GM23338 (cell line): Measurements from ENCODE around the gene MTARC2. TPM values are rescaled to one million over a fixed set of nuclear protein-coding genes. Genes with fewer than 3 reads are reported as not detected.

Experiments
- ATAC-seq: fragments of 200-7000 bp; cut with Tn5 transposase; 3 replicates; pipeline ENCODE4 v1.9.1; 2020
- DNase-seq: peaks from one replicate; pipeline ENCODE4 v3.0.0-alpha.2; 2015; ENCODE audit warnings: low spot score
- H2AFZ ChIP-seq: fragments of 200-600 bp; sonication (generic); 2 replicates; pipeline ENCODE4 v1.8.0; 2016; ENCODE audit warnings: antibody characterized with exemption, mild to moderate bottlenecking, moderate library complexity
- H3F3A ChIP-seq: fragments of 200-600 bp; sonication (generic); replicated peaks from 2 replicates; pipeline ENCODE4 v1.8.0; 2017; ENCODE audit warnings: antibody characterized with exemption, mixed run types, low read depth
- H3K27ac ChIP-seq: fragments of 200-600 bp; sonication (generic); 2 replicates; pipeline ENCODE4 v1.6.1; 2016; ENCODE audit warnings: low read depth
- H3K27me3 ChIP-seq: fragments of 200-600 bp; sonication (generic); 2 replicates; pipeline ENCODE4 v1.8.0; 2016; ENCODE audit warnings: mild to moderate bottlenecking, mixed run types, moderate library complexity; ENCODE audit not compliant: insufficient read depth
- H3K36me3 ChIP-seq: fragments of 200-600 bp; sonication (generic); 2 replicates; pipeline ENCODE4 v1.8.0; 2016; ENCODE audit warnings: mild to moderate bottlenecking; ENCODE audit not compliant: insufficient read depth
- H3K4me1 ChIP-seq: fragments of 200-600 bp; sonication (generic); 2 replicates; pipeline ENCODE4 v1.8.0; 2016; ENCODE audit warnings: mild to moderate bottlenecking, moderate library complexity; ENCODE audit not compliant: insufficient read depth
- H3K4me2 ChIP-seq: fragments of 200-600 bp; sonication (generic); 2 replicates; pipeline ENCODE4 v1.7.1; 2017; ENCODE audit warnings: mixed run types
- H3K4me3 ChIP-seq: fragments of 200-600 bp; sonication (generic); 2 replicates; pipeline ENCODE4 v1.6.1; 2016; ENCODE audit warnings: mixed run types
- H3K79me2 ChIP-seq: fragments of 200-600 bp; sonication (generic); replicated peaks from 2 replicates; pipeline ENCODE4 v1.8.0; 2017; ENCODE audit warnings: mild to moderate bottlenecking; ENCODE audit not compliant: insufficient read depth
- H3K9me2 ChIP-seq: fragments of 200-600 bp; sonication (generic); 2 replicates; pipeline ENCODE4 v1.8.0; 2017; ENCODE audit not compliant: insufficient read depth
- H4K20me1 ChIP-seq: fragments of 200-600 bp; sonication (generic); replicated peaks from 2 replicates; pipeline ENCODE4 v1.8.0; 2017; ENCODE audit warnings: mild to moderate bottlenecking; ENCODE audit not compliant: insufficient read depth
- H3K27ac Mint-ChIP-seq: 2 replicates; pipeline ENCODE4 v1.8.0; 2020; ENCODE audit warnings: inconsistent platforms, mild to moderate bottlenecking, moderate library complexity, mixed read lengths
- H3K27me3 Mint-ChIP-seq: 3 replicates; pipeline ENCODE4 v1.8.0; 2022; ENCODE audit warnings: low read depth, mild to moderate bottlenecking, moderate library complexity, mixed read lengths, inconsistent platforms; ENCODE audit not compliant: insufficient read depth, poor library complexity
- H3K36me3 Mint-ChIP-seq: 3 replicates; pipeline ENCODE4 v1.8.0; 2021; ENCODE audit warnings: low read depth, mild to moderate bottlenecking, inconsistent platforms, moderate library complexity, mixed read lengths
- H3K4me1 Mint-ChIP-seq: 3 replicates; pipeline ENCODE4 v1.8.0; 2020; ENCODE audit warnings: mild to moderate bottlenecking, inconsistent platforms, mixed read lengths
- H3K4me3 Mint-ChIP-seq: 3 replicates; pipeline ENCODE4 v1.8.0; 2021; ENCODE audit warnings: moderate library complexity, mild to moderate bottlenecking, inconsistent platforms, mixed read lengths
- H3K9me3 Mint-ChIP-seq: 3 replicates; pipeline ENCODE4 v1.8.0; 2020; ENCODE audit warnings: moderate library complexity, mild to moderate bottlenecking, inconsistent platforms, mixed read lengths
- CREB1 ChIP-seq: fragments of 250-450 bp; sonication (Bioruptor Pico); IDR thresholded peaks from 2 replicates; pipeline ENCODE4 v1.5.0; 2020; ENCODE audit warnings: low read depth, mild to moderate bottlenecking, moderate library complexity
- ETS1 ChIP-seq: IDR thresholded peaks from 2 replicates; pipeline ENCODE4 v1.6.1; 2016; ENCODE audit warnings: antibody characterized with exemption
- EZH2 ChIP-seq: fragments of 200-600 bp; sonication (generic); IDR thresholded peaks from one replicate; pipeline ENCODE4 v1.8.0; 2017; ENCODE audit warnings: antibody characterized with exemption, mild to moderate bottlenecking, low read depth; ENCODE audit not compliant: unreplicated experiment
- EZH2phosphoT487 ChIP-seq: fragments of 200-600 bp; sonication (generic); IDR thresholded peaks from one replicate; pipeline ENCODE4 v1.8.1; 2018; ENCODE audit warnings: antibody characterized with exemption; ENCODE audit not compliant: unreplicated experiment
- JUNB ChIP-seq: IDR thresholded peaks from one replicate; pipeline ENCODE4 v1.6.1; 2016; ENCODE audit warnings: antibody characterized with exemption; ENCODE audit not compliant: unreplicated experiment
- NANOG ChIP-seq: IDR thresholded peaks from 2 replicates; pipeline ENCODE4 v1.6.1; 2016; ENCODE audit warnings: antibody characterized with exemption, borderline replicate concordance
- POLR2AphosphoS5 ChIP-seq: IDR thresholded peaks from 2 replicates; pipeline ENCODE4 v1.6.1; 2016; ENCODE audit warnings: antibody characterized with exemption, low read depth
- STAT1 ChIP-seq: IDR thresholded peaks from one replicate; pipeline ENCODE4 v1.6.1; 2016; ENCODE audit warnings: antibody characterized with exemption; ENCODE audit not compliant: unreplicated experiment
- ZNF114 ChIP-seq: fragments of 250-450 bp; sonication (Bioruptor Pico); IDR thresholded peaks from 2 replicates; pipeline ENCODE4 v1.5.0; 2020; ENCODE audit warnings: mild to moderate bottlenecking, moderate library complexity
- ZNF331 ChIP-seq: fragments of 250-450 bp; sonication (Bioruptor Pico); IDR thresholded peaks from 2 replicates; pipeline ENCODE4 v1.5.0; 2020; ENCODE audit warnings: low read depth, mild to moderate bottlenecking, moderate library complexity
- polyA plus RNA-seq: library from polyadenylated mRNA; unstranded; fragments of >200 nt; fragmentation: Nextera tagmentation; extraction: Ambion mirVana; gene quantifications from 2 replicates; pipeline ENCODE4 v1.2.1, GENCODE V29; 2016
- total RNA-seq: library from RNA; depleted of rRNA; stranded (reverse); fragments of >200 nt; shearing (Covaris generic); gene quantifications from 2 replicates; pipeline ENCODE4 v1.2.3, GENCODE V29; 2014
- TF ChIP-seq, protein P1 (sequence below): fragments of 250-450 bp; sonication (Bioruptor Pico); IDR thresholded peaks from 2 replicates; pipeline ENCODE4 v1.5.0; 2020; ENCODE audit warnings: mild to moderate bottlenecking, moderate library complexity
- TF ChIP-seq, protein P2 (sequence below), 2 experiments: fragments of 200-600 bp in 1 of 2; sonication (generic) in 1 of 2; conservative IDR thresholded peaks; 2 replicates each; pipeline versions ENCODE4 v1.5.1 to v1.6.1; 2016 to 2017; ENCODE audit warnings: antibody characterized with exemption in 2 of 2, low read depth in 2 of 2, mild to moderate bottlenecking in 2 of 2, moderate library complexity in 1 of 2

MTARC2 gene
- total and polyA plus RNA-seq, 2 experiments from 2014 or later, result 4.1 to 8.0 TPM

GRCh38 chr1:220808345-220809186 is 60.4 kb downstream of the MTARC2 start:
- H3K36me3 ChIP-seq, result peaks cover 5% of the 10 kb centered on the region
- H3K9me3 Mint-ChIP-seq, result no peaks in the 10 kb centered on the region
- H3K27ac Mint-ChIP-seq, result no peak overlapping the region
- no peak for TF ChIP-seq CREB1
- H3K27me3 ChIP-seq, result no peaks in the 10 kb centered on the region
- no peak overlapping the region for H3K4me3 ChIP-seq
- H2AFZ ChIP-seq, result no peak overlapping the region
- H3K27ac ChIP-seq, result no peak overlapping the region
- DNase-seq (no peak), ATAC-seq (no peak)
- 0 out of 2 replicates have a peak, but pooled peaks cover 3% of the 10 kb centered on the region for H3K4me1 ChIP-seq
- H3K27me3 Mint-ChIP-seq, result peaks cover 6% of the 10 kb centered on the region
- no peaks in the 10 kb centered on the region for H3K9me2 ChIP-seq
- peaks cover 48% of the 10 kb centered on the region for H3K36me3 Mint-ChIP-seq
- H4K20me1 ChIP-seq, result peaks cover 4% of the 10 kb centered on the region; the same call in 1 of the 2 replicates
- H3K4me3 Mint-ChIP-seq, result no peak overlapping the region
- H3K4me1 Mint-ChIP-seq, result peaks cover 14% of the 10 kb centered on the region; the same call in 2 of the 3 replicates
- H3F3A ChIP-seq, result no peaks in the 10 kb centered on the region
- H3K4me2 ChIP-seq, result no peak overlapping the region
- H3K79me2 ChIP-seq, result no peaks in the 10 kb centered on the region

GRCh38 chr1:220809187-220809550 is 61.0 kb downstream of the MTARC2 start:
- no peak overlapping the region for H3K4me3 Mint-ChIP-seq

More at GRCh38 chr1:220809187-220809550, 61.0 kb downstream of the MTARC2 start:
- peaks cover 10% of the 10 kb centered on the region for H3K36me3 ChIP-seq
- Mint-ChIP-seq H3K9me3 (no peaks in the 10 kb centered on the region), H3K27me3 (peaks cover 6% of the 10 kb centered on the region), H3K4me1 (peaks cover 14% of the 10 kb centered on the region; the same call in 2 of the 3 replicates), H3K27ac (no peak overlapping the region), H3K36me3 (peaks cover 49% of the 10 kb centered on the region)
- H2AFZ ChIP-seq, result no peak overlapping the region
- H4K20me1 ChIP-seq, result peaks cover 4% of the 10 kb centered on the region; the same call in 1 of the 2 replicates
- ATAC-seq (no peak), DNase-seq (no peak)
- TF ChIP-seq POLR2AphosphoS5 (no peak), CREB1 (no peak), ZNF114 (no peak), EZH2 (no peak), ZNF331 (CRISPR knock-in tag) (no peak), EZH2phosphoT487 (no peak), NANOG (no peak), STAT1 (no peak), ETS1 (no peak), JUNB (no peak)
- TF ChIP-seq, protein P1, sequence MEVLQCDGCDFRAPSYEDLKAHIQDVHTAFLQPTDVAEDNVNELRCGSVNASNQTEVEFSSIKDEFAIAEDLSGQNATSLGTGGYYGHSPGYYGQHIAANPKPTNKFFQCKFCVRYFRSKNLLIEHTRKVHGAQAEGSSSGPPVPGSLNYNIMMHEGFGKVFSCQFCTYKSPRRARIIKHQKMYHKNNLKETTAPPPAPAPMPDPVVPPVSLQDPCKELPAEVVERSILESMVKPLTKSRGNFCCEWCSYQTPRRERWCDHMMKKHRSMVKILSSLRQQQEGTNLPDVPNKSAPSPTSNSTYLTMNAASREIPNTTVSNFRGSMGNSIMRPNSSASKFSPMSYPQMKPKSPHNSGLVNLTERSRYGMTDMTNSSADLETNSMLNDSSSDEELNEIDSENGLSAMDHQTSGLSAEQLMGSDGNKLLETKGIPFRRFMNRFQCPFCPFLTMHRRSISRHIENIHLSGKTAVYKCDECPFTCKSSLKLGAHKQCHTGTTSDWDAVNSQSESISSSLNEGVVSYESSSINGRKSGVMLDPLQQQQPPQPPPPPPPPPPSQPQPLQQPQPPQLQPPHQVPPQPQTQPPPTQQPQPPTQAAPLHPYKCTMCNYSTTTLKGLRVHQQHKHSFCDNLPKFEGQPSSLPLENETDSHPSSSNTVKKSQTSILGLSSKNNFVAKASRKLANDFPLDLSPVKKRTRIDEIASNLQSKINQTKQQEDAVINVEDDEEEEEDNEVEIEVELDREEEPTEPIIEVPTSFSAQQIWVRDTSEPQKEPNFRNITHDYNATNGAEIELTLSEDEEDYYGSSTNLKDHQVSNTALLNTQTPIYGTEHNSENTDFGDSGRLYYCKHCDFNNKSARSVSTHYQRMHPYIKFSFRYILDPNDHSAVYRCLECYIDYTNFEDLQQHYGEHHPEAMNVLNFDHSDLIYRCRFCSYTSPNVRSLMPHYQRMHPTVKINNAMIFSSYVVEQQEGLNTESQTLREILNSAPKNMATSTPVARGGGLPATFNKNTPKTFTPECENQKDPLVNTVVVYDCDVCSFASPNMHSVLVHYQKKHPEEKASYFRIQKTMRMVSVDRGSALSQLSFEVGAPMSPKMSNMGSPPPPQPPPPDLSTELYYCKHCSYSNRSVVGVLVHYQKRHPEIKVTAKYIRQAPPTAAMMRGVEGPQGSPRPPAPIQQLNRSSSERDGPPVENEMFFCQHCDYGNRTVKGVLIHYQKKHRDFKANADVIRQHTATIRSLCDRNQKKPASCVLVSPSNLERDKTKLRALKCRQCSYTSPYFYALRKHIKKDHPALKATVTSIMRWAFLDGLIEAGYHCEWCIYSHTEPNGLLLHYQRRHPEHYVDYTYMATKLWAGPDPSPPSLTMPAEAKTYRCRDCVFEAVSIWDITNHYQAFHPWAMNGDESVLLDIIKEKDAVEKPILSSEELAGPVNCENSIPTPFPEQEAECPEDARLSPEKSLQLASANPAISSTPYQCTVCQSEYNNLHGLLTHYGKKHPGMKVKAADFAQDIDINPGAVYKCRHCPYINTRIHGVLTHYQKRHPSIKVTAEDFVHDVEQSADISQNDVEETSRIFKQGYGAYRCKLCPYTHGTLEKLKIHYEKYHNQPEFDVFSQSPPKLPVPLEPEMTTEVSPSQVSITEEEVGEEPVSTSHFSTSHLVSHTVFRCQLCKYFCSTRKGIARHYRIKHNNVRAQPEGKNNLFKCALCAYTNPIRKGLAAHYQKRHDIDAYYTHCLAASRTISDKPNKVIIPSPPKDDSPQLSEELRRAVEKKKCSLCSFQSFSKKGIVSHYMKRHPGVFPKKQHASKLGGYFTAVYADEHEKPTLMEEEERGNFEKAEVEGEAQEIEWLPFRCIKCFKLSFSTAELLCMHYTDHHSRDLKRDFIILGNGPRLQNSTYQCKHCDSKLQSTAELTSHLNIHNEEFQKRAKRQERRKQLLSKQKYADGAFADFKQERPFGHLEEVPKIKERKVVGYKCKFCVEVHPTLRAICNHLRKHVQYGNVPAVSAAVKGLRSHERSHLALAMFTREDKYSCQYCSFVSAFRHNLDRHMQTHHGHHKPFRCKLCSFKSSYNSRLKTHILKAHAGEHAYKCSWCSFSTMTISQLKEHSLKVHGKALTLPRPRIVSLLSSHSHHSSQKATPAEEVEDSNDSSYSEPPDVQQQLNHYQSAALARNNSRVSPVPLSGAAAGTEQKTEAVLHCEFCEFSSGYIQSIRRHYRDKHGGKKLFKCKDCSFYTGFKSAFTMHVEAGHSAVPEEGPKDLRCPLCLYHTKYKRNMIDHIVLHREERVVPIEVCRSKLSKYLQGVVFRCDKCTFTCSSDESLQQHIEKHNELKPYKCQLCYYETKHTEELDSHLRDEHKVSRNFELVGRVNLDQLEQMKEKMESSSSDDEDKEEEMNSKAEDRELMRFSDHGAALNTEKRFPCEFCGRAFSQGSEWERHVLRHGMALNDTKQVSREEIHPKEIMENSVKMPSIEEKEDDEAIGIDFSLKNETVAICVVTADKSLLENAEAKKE (CRISPR knock-in tag), result no peak
- TF ChIP-seq, protein P2, sequence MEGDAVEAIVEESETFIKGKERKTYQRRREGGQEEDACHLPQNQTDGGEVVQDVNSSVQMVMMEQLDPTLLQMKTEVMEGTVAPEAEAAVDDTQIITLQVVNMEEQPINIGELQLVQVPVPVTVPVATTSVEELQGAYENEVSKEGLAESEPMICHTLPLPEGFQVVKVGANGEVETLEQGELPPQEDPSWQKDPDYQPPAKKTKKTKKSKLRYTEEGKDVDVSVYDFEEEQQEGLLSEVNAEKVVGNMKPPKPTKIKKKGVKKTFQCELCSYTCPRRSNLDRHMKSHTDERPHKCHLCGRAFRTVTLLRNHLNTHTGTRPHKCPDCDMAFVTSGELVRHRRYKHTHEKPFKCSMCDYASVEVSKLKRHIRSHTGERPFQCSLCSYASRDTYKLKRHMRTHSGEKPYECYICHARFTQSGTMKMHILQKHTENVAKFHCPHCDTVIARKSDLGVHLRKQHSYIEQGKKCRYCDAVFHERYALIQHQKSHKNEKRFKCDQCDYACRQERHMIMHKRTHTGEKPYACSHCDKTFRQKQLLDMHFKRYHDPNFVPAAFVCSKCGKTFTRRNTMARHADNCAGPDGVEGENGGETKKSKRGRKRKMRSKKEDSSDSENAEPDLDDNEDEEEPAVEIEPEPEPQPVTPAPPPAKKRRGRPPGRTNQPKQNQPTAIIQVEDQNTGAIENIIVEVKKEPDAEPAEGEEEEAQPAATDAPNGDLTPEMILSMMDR (conservative IDR thresholded peaks at IDR 0.05; ENCODE audit: low read depth in 2 of 2), result no peak
- H3K9me2 ChIP-seq, result no peaks in the 10 kb centered on the region
- H3K79me2 ChIP-seq, result no peaks in the 10 kb centered on the region
- H3F3A ChIP-seq, result no peaks in the 10 kb centered on the region
- H3K4me1 ChIP-seq, result 0 out of 2 replicates have a peak, but pooled peaks cover 3% of the 10 kb centered on the region
- no peak overlapping the region for H3K4me2 ChIP-seq
- H3K4me3 ChIP-seq, result no peak overlapping the region
- no peaks in the 10 kb centered on the region for H3K27me3 ChIP-seq
- H3K27ac ChIP-seq, result no peak overlapping the region
